Esophagus mucosa (tissue), 1 donor: Measurements from ENCODE around the gene NT5C1A. TPM values are rescaled to one million over a fixed set of nuclear protein-coding genes. Genes with fewer than 3 reads are reported as not detected.

ENCODE experiments used
- total RNA-seq: library from RNA; stranded (reverse); gene quantifications from one replicate; pipeline ENCODE4 v1.2.4, GENCODE V29; 2023
- donor health status: DM: yes; HTN: yes; CAD: no.

Gene NT5C1A
- total RNA-seq, 1 donor from 2014 or later, result not detected

Other genes starting within 250 kb of the NT5C1A start
- gene BMP8A, start 180.5 kb downstream of the NT5C1A start, total RNA-seq, result not detected
- gene PABPC4, start 95.3 kb downstream of the NT5C1A start, total RNA-seq, result 134 TPM
- gene HEYL, start 32.5 kb downstream of the NT5C1A start, total RNA-seq, result 0.44 TPM
- gene HPCAL4, start 19.3 kb upstream of the NT5C1A start, total RNA-seq, result not detected
- gene PPIE, start 66.8 kb upstream of the NT5C1A start, total RNA-seq, result 43.8 TPM
- gene OXCT2, start 99.2 kb upstream of the NT5C1A start, total RNA-seq, result 0.20 TPM
- 0.60 TPM for gene BMP8B, start 116.8 kb upstream of the NT5C1A start, total RNA-seq
- 18.4 TPM for gene TRIT1, start 211.4 kb upstream of the NT5C1A start, total RNA-seq
- 16.9 TPM for gene MYCL, start 229.8 kb upstream of the NT5C1A start, total RNA-seq